ENCODE data around the gene ATP6V1C2.

ATP6V1C2 gene

GRCh38 chr2:10722252-10722825, 909 bp downstream of the ATP6V1C2 start:
- no peak overlapping the region for H3K4me3 ChIP-seq (ENCODE audit: low read length)

DNA sequence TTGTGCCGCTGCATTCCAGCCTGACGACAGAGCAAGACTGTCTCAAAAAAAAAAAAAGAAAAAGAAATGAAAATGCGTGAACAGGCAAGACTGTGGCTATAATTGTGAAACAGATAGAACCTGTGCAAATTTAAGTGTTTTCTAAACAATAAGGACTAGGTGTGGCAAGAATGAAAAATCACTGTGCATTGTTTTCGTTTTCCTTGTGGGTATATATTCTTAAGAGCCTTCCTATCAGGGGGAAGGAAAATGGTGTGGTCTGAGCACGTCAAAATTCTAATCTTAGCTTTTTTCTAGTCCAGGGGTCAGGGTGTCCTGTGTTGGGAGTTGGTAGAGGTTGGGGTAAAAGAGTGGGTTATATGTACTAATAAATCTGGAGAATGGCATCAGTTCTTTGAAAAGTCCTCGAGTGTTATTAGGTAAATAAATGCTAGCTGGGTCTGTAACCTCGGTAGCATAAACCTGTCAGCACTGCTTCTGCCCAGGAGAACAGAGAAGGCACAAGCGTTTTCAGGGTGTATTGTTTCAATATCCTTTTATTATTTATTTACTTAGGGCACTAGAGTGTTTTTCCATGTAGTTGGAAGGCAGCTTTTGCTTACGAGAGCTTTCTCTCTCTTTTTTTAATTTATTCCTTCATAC, 11.6 kb downstream of the ATP6V1C2 start:
- no peak for DNase-seq (ENCODE audit: low read depth, low spot score)
- no peak overlapping the region for H3K4me3 ChIP-seq (ENCODE audit: low read length)

More at GRCh38 chr2:10722252-10722825, 909 bp downstream of the ATP6V1C2 start:
- no peak for DNase-seq (ENCODE audit: low read depth, low spot score)

DNA sequence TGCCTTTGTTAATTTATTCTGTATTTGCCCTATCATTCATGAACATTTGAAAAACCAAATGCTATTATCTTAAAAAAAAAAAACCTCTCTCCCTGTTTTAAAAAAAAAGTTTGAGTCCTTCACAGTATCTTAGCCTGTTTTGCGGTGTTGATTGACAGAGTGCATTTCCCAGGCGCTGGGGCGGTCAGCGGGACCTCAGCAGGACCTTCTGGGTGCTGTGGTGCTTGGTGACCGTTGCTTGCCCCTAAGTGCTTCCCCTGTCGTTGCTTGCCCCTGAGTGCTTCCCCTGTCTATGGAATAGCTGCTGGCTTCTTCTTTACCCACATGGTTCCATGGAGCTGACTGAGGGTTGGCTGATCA, 12.1 kb downstream of the ATP6V1C2 start:
- DNase-seq (ENCODE audit: low read depth, low spot score), result no peak
- H3K4me3 ChIP-seq (ENCODE audit: low read length), result no peak overlapping the region

DNA sequence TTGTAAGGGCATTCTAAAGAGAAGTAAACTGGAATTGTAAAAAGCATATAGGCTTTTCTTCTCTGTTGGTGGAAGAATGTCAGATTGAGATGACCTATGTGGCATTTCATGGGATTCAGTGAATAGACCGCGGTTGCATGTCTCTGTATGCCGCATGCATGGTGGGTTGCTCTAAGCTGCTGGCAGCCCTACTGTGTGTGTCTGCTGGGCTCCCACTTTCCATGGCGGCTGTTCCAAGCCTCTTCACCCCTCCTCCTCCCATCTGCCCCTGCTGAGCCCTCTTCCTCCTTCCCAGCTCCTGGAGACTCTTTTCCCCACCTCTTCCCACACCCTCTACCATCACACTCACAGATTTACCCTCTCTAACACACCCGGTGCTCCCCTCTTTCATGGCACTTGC, 12.6 kb downstream of the ATP6V1C2 start:
- no peak for DNase-seq (ENCODE audit: low read depth, low spot score)
- H3K4me3 ChIP-seq (ENCODE audit: low read length), result no peak overlapping the region

- no peak for DNase-seq (ENCODE audit: low read depth, low spot score)
- H3K4me3 ChIP-seq (ENCODE audit: low read length), result no peak overlapping the region
Measured at GRCh38 chr2:10738192-10738591, 16.8 kb downstream of the ATP6V1C2 start.

GRCh38 chr2:10740226-10740625, 18.8 kb downstream of the ATP6V1C2 start:
- no peak overlapping the region for H3K4me3 ChIP-seq (ENCODE audit: low read length)
- DNase-seq (ENCODE audit: low read depth, low spot score), result no peak

DNA sequence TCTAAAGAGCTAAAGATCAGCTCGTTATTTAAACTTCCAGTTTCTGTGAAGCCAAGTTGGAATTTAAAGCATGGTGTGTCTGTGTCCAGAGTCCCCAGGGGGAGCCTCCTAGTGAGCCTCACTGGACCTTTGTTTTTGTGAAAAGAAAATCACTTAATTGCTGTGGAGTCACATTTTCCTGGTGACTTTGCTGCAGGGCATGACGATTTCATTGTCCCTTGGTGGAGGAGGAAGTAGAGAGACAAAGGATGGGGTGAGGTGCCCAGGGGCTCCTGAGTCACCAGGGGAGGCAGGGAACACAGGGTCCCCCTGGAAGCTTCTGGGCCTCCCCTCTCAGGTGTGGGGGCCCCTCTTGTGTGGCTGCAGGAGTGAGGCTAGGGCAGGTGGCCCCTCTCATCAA, 19.7 kb downstream of the ATP6V1C2 start:
- no peak overlapping the region for H3K4me3 ChIP-seq (ENCODE audit: low read length)
- DNase-seq (ENCODE audit: low read depth, low spot score), result no peak

GRCh38 chr2:10742666-10743065, 21.2 kb downstream of the ATP6V1C2 start:
- DNase-seq (ENCODE audit: low read depth, low spot score), result no peak
- no peak overlapping the region for H3K4me3 ChIP-seq (ENCODE audit: low read length)

DNA sequence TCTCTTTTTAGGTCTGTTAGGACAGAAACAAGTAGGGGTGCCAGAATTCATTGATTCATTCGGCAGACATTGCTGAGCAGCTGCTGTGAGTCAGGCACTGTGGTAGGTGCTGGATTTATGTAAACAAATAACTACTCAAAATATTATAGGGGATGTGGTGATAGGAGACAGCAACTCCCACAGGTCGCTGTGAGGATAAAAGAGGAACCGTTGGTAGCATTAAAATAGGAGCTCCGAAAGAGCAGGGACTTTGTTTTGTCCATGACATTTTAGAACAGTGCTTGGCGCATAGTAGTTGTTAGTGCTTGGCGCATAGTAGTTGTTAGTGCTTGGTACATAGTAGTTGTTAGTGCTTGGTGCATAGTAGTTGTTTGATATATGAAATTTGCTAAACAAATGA, 29.2 kb downstream of the ATP6V1C2 start:
- no peak overlapping the region for H3K4me3 ChIP-seq (ENCODE audit: low read length)
- DNase-seq (ENCODE audit: low read depth, low spot score), result no peak

GRCh38 chr2:10752236-10752635, 30.8 kb downstream of the ATP6V1C2 start:
- no peak overlapping the region for H3K4me3 ChIP-seq (ENCODE audit: low read length)
- DNase-seq (ENCODE audit: low read depth, low spot score), result no peak

GRCh38 chr2:10753156-10753555, 31.7 kb downstream of the ATP6V1C2 start:
- no peak overlapping the region for H3K4me3 ChIP-seq (ENCODE audit: low read length)
- DNase-seq (ENCODE audit: low read depth, low spot score), result no peak

- DNase-seq (ENCODE audit: low read depth, low spot score), result no peak
- no peak overlapping the region for H3K4me3 ChIP-seq (ENCODE audit: low read length)
Measured at GRCh38 chr2:10753876-10754275, 32.4 kb downstream of the ATP6V1C2 start.

DNA sequence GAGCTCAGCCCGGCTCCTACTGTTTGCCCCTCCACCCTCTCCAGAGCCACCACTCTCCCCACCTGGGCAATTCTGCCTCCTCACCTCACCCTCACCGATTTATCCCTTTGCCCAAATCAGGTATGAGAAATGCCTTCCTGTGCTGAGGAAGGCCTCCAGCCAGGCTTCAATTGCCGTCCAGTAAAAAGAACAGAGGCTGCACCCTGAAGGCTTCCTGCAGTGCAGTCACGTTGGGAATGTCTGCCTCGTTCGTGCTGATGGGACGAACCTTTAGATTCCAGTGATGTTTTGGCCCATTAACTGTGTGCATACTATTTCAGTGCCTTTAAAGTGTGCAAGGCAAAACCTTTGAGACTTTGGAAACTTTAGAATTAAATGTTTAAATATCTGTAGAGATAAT, 34.2 kb downstream of the ATP6V1C2 start:
- no peak for DNase-seq (ENCODE audit: low read depth, low spot score)
- H3K4me3 ChIP-seq (ENCODE audit: low read length), result no peak overlapping the region

- DNase-seq (ENCODE audit: low read depth, low spot score), result no peak
- no peak overlapping the region for H3K4me3 ChIP-seq (ENCODE audit: low read length)
Measured at GRCh38 chr2:10757814-10758286, 36.4 kb downstream of the ATP6V1C2 start.

- no peak for DNase-seq (ENCODE audit: low read depth, low spot score)
- H3K4me3 ChIP-seq (ENCODE audit: low read length), result no peak overlapping the region
Measured at GRCh38 chr2:10759151-10759714, 37.8 kb downstream of the ATP6V1C2 start.

GRCh38 chr2:10760794-10761504, 39.5 kb downstream of the ATP6V1C2 start:
- no peak overlapping the region for H3K4me3 ChIP-seq (ENCODE audit: low read length)
- DNase-seq (ENCODE audit: low read depth, low spot score), result no peak

DNA sequence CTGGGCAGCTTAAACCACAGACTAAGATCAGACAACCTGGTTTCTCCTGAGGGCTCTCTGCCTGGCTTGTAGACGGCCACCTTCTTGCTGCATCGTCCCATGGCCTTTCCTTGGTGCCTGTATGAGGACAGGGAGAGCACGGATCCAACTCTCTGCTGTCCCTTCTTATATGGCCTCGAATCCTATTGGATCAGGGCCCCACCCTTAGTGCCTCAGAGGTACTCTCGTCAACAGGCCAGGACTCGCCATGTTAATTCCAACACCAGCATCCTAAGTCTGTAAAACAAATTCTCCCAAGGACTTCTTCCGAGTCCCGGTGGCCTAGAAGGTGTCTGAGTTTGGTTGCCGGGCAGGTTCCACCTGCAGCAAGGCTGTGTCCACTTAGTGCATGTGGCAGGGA, 40.2 kb downstream of the ATP6V1C2 start:
- no peak overlapping the region for H3K4me3 ChIP-seq (ENCODE audit: low read length)
- DNase-seq (ENCODE audit: low read depth, low spot score), result no peak

- DNase-seq (ENCODE audit: low read depth, low spot score), result no peak
Measured at GRCh38 chr2:10762651-10763460, 41.4 kb downstream of the ATP6V1C2 start.

GRCh38 chr2:10763461-10763800, 42.0 kb downstream of the ATP6V1C2 start:
- no peak overlapping the region for H3K4me3 ChIP-seq (ENCODE audit: low read length)
- DNase-seq (ENCODE audit: low read depth, low spot score), result no peak

More at GRCh38 chr2:10762651-10763460, 41.4 kb downstream of the ATP6V1C2 start:
- no peak overlapping the region for H3K4me3 ChIP-seq (ENCODE audit: low read length)
